Activated CD4-positive, alpha-beta T cell treated with anti-CD3 and anti-CD28 coated beads for 24 hours (primary cell): ENCODE data around the gene CLSTN1.

Experiments used
- DNase-seq, 2 donors: peaks; one replicate each; pipeline ENCODE4 v3.0.0-alpha.2; 2020; ENCODE audit warnings: low read depth in 2 of 2

CLSTN1 gene

DNA sequence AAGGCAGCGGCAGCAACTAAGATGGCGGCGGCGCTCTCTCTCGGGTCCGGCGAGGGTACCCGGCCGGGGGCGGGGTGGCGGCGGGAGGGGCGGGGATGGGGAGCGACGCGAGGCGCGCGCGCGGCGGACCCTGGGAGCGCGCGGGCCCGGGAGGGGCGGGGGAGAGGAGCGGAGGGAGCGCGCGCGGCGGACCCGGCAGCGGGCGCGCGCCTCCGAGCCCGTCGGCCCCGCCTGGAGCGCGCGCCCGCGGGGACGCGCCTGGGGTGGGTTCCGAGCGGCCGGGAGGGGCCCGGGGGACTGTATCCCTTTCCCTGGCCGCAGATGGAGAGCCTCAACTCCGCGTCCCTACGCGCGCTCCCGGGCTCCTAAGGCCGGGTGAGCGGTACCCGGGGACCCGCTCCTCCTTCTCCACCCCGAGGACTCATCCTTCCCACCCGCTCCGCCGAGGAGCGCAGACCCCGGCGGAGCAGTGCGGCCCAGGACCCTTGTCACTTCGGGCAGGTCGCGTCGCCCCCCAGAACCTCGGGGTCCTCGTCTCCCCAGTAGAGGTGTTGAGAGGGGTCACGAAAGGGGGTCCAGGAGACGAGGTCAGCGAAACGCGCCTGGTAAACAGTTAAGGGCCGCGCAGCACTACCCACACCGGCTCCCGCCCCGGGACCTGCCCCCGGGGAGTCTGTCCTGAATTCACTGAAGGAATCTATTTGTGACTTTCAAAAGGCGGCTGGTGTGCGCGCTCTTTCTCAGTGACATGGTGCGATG lies at the start of gene CLSTN1:
Gene CLSTN1 (minus strand): TSS at position 23 of the 759 bp plus-strand sequence. CDS start 232 bp downstream, outside the sequence.
- peak; percentile 87 to 88 for DNase-seq

GRCh38 chr1:9873385-9873784 lies 49.6 kb upstream of the CLSTN1 start:
- DNase-seq, result no peak

GRCh38 chr1:9872430-9873165 lies 48.8 kb upstream of the CLSTN1 start:
- DNase-seq, result no peak

- no peak for DNase-seq
Measured at GRCh38 chr1:9871707-9872425, 48.1 kb upstream of the CLSTN1 start.

DNA sequence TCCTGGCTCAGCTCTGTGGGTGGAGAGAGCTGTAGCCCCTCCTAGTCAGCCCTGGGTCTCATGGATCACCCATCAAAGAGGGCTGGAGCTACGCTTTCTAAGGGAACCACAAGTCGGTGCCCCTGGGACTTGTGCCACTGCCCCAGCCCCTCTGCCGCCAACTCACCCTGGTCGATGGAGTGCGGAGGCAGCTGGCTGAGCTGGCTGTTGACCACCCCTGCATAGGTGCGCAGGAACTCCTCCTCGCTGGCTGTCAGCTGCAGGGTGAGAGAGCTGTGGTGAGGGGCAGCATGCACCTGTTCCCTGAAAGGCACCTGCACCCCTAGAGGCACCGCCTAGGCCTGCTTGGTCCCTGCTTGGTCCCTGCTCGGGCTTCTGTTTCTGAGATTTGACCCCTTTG lies 47.3 kb upstream of the CLSTN1 start:
- no peak for DNase-seq

GRCh38 chr1:9870572-9870971 lies 46.8 kb upstream of the CLSTN1 start:
- no peak for DNase-seq

DNA sequence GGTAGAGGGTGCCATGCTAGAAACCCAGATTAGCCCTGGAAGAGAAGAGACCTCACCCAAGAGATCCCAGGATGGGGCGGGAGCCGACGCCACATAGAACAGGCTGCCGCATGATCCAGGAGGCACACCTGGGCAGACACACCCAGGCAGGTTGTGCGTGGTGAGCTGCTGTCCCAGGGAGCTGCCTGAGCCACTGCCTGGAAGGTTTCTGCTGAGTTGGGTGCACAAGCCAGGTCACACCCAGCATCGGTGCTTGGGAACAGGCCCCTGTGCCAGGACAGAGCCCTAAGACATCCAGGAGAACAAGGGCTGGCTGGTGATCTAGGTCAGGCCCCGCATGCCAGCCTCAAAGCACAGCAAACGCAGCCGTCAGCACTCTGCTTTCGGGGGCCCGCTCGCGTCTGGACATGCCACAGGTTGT lies 46.1 kb upstream of the CLSTN1 start:
- no peak for DNase-seq

DNA sequence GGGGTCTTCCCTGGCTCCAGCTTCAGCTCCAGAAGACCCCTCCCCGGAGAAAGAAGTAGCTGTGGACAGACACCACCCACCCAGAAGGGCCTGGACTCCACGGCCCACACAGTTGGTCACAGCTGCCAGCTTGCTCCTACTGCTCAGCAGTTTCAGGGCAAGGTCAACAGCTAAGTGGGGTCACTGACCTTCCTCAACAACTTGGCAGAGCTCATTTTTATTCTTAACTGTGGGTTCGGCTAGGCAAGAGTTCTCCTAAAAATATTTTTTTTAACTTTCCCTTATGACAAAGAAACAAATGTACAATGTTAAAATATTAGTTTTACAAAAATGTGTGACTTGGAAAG lies 44.5 kb upstream of the CLSTN1 start:
- DNase-seq, result no peak

- DNase-seq, result peak; percentile 83 to 88
Measured at GRCh38 chr1:9867408-9868243, 43.9 kb upstream of the CLSTN1 start.

GRCh38 chr1:9866836-9867235 lies 43.1 kb upstream of the CLSTN1 start:
- DNase-seq, result no peak

DNA sequence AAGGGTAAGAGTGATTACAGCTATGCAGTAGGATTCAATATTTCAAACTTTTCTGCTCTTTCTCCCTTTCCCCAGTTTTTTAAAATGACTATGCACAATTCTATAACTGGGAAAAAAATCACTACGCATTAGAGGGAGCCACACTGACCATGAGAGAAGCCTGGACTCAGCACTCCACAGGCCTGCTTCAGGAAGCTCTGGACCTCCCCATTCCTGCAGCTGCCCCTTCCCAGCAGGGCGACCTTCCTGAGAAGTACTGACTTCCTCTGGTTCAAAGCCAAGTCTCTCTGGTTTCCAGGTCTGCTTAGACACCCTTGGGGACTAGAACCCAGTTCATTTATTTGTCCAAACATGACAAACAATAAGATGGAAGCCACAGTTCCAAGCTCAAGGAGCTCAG lies 42.0 kb upstream of the CLSTN1 start:
- no peak for DNase-seq

GRCh38 chr1:9863371-9863770 lies 39.6 kb upstream of the CLSTN1 start:
- DNase-seq, result no peak

DNA sequence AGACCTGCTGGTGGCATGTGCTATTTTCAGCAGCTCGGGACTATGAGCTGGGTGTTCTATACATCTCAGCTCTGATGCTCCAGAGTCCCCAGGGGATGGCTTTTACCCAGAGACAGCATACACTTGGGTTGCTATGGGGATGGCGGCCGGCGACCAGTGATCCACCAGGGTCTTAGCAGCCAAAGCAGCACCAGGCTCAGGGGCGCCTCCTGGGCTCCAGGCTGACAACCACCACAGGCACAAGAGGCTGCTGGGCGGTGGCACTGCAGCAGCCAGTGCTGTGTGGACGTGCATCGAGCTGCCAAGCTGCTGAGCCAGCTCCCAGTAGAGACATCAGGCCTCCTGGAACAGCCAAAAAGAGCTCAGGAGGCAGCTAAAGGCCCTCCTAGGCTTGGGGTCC lies 37.6 kb upstream of the CLSTN1 start:
- DNase-seq, result no peak

- no peak for DNase-seq
Measured at GRCh38 chr1:9860887-9861286, 37.1 kb upstream of the CLSTN1 start.

GRCh38 chr1:9859281-9860014 lies 35.7 kb upstream of the CLSTN1 start:
- no peak for DNase-seq

DNA sequence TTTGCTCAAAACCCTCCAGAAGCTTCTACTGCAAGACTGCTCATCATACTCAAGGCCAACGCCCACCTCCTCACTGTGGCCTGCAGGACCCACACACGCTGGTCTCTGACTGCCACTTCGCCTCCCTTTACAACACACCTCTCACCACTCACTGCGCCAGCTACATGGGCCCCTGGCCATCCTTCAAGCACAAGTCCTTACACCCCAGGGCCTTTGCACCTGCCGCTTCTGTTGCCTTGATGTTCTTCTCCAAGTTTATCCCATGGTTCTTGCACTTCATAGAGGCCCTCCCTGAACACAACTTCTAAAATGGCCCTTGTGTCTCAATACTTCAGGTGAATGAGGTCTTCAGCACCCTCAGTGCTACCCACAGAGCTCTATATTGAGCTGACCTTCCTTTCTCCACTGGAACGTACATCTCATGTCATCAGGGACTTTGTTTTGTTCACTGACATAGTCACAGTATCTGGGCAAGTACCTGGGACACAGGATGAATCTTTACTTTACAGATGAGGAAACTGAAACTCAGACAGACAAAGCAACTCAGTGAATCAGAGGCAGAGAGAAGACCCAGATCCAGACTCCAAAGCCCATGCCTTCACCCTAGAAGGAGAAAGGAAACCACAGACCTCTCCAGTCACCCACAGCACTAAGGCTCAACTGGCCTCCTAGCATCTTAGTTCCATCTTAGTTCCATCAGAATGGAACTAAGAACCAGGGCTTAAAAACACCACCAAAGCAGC lies 34.7 kb upstream of the CLSTN1 start:
- no peak for DNase-seq

DNA sequence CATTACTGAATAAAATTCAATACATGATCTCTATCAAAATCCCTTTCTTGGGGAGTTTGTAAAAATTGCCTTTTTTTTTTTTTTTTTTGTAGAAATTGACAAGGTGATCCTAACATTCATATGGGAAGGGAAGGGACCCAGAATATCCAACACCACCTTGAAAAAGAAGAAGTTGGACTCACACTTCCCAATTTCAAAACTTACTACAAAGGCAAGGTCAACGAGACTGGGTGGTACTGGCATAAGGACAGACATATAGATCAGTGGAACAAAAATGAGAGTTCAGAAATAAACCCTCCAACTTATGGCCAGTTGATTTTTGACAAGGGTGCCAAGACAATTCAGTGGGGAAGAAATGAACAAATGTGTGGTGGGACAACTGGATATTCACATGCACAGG lies 31.4 kb upstream of the CLSTN1 start:
- DNase-seq, result no peak

GRCh38 chr1:9853249-9853595 lies 29.5 kb upstream of the CLSTN1 start:
- no peak for DNase-seq

- DNase-seq, result no peak
Measured at GRCh38 chr1:9852410-9853248, 28.9 kb upstream of the CLSTN1 start.

DNA sequence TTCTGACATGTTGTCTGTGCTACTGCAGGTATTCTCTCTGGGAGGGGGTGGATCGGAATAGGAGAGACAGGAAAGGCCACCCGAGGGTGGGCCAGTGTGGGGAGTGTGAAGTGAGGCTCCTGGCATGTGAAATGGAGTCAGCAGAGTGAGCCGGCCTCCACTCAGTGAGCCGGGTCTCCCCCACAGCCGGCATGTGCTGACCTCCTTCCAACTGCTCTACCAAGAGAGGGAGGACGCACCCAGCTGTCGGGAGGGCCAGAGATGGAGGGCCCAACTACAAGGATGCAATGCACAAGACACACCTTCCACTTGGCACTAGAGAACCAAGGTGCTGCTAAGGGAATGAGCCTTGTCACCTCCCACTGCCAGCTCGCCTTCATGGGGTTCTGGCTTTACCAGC lies 28.2 kb upstream of the CLSTN1 start:
- no peak for DNase-seq
